DND-41 (cell line): ENCODE data around the gene ZNF142.

Source experiments
- EZH2 ChIP-seq: IDR thresholded peaks from 3 replicates; pipeline ENCODE4 v1.6.1; 2012; ENCODE audit warnings: borderline replicate concordance, low read depth, mild to moderate bottlenecking, moderate library complexity, low read length, inconsistent platforms; ENCODE audit not compliant: severe bottlenecking
- TF ChIP-seq, protein P1 (sequence below): IDR thresholded peaks from 2 replicates; pipeline ENCODE4 v1.5.1; 2012; ENCODE audit warnings: borderline replicate concordance, low read length, moderate library complexity, mild to moderate bottlenecking; ENCODE audit not compliant: poor library complexity, severe bottlenecking; ENCODE audit errors: extremely low read depth

DNA sequence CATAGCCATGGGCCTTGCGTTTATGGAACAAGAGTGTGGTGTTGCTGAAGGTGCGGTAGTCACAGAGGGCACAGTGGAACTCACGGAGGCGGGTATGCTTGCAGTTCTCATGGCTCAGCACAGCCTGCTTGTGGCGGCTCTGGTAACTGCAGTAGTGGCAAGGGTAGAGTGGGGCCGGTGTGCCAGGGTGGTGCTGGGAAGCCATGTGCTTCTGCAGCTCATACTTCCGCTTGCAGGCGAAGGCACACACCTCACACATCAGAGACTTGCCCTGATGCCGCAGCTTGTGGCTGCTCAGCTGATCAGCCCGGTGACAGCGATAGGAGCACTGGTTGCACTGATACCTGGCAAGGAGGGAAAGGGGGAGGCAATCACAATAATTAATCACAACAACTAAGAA, 14.7 kb downstream of the ZNF142 start:
- TF ChIP-seq EZH2: no peak
- TF ChIP-seq, protein P1, sequence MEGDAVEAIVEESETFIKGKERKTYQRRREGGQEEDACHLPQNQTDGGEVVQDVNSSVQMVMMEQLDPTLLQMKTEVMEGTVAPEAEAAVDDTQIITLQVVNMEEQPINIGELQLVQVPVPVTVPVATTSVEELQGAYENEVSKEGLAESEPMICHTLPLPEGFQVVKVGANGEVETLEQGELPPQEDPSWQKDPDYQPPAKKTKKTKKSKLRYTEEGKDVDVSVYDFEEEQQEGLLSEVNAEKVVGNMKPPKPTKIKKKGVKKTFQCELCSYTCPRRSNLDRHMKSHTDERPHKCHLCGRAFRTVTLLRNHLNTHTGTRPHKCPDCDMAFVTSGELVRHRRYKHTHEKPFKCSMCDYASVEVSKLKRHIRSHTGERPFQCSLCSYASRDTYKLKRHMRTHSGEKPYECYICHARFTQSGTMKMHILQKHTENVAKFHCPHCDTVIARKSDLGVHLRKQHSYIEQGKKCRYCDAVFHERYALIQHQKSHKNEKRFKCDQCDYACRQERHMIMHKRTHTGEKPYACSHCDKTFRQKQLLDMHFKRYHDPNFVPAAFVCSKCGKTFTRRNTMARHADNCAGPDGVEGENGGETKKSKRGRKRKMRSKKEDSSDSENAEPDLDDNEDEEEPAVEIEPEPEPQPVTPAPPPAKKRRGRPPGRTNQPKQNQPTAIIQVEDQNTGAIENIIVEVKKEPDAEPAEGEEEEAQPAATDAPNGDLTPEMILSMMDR: peak; percentile 4
